NCI-H69 (cell line): ENCODE data around the gene RPL21.
A peak's percentile ranks its signal among the peaks of the same experiment; 100 is the strongest.
"Not testable (repeated sequence)": the region's sequence is repeated elsewhere in the genome, so short reads cannot be mapped to it uniquely, and the experiment has no call there.

Experiments used
- DNase-seq: peaks from one replicate; lab custom pipeline; 2025; lab: John Stamatoyannopoulos, UW

RPL21 gene

DNA sequence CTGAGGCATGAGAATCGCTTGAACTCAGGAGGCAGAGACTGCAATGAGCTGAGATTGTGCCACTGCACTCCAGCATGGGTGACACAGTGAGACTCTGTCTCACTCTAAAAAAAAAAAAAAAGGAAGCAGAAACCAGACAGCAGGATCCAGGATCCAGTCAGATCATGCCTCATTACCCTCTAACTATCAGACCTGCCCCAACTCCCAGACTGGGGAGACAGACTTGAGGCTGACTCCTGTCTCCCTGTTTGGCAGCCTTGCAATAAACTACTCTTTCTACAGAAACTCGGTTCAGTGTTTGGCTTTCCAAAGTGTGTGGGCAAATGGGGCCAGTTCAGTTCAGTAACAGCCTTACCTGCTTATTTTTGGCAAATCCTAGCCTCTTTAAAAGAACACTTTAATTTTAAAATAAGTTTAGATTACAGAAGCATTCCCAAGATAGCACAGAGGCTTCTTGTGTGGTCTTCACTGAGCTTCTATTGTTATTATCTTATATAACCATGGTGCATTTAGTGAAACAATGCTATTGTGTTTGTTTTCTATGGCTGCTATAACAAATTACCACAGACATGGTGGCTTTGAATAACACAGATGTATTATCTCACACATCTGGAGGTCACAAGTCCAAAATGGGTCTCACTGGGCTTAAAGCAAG lies 37.8 kb downstream of the RPL21 start:
- peak; percentile 1 for DNase-seq

- DNase-seq: no peak
Observed at GRCh38 chr13:27290715-27291114, 39.4 kb downstream of the RPL21 start.

- not testable (repeated sequence) for DNase-seq
Observed at GRCh38 chr13:27291967-27292366, 40.6 kb downstream of the RPL21 start.

DNA sequence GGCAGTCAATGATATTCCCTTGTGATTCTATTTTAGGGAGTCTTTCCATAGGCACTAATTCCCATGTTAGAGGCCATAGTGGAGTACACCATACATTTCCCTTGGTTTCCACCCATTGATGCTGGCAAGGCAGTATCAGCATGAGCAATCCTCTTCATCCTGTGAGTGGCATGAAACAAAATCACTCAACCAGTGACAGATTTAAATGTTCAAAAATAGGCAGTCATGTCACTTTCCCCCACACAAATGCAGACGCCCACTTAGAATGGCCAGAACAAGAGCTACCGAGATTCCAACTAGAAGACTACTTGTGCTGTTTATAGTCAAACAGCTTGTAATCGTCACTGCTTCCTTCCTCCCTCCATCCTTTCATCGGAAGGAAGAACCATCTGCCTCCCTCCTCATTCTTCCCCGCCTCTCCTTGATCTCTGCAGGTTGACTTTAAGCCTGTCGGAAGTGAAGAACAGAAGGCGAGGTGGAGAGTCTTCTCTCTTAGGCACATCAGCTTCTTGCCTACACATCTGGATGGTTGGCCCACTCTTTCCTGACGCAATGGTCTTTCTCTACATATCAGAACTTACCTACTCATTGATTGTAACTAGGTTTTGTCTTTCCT lies 41.8 kb downstream of the RPL21 start:
- no peak for DNase-seq

- no peak for DNase-seq
Observed at GRCh38 chr13:27293873-27294515, 42.6 kb downstream of the RPL21 start.

GRCh38 chr13:27295096-27295495 lies 43.7 kb downstream of the RPL21 start:
- DNase-seq: no peak

GRCh38 chr13:27295660-27296059 lies 44.3 kb downstream of the RPL21 start:
- DNase-seq: no peak

DNA sequence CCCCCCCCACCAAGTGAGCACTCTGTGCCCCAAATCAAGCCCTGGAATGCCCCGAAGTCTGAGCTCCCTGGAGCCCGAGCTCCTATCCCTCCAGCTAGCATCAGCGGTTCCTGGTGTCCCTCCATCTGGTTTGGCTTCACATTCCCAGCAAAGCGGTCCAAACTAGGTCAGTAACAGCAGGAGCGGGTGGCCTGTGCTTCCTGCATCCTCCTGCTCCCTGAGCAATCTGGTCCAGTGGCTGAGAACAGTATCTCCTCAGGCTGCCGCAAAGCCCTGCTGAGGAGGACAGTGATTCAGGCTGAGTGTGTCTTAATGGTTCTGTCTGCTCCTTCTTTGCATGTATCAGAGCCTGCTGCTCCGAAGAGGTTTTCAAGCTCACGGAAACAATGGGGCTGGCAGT lies 45.1 kb downstream of the RPL21 start:
- DNase-seq: no peak

GRCh38 chr13:27298849-27299248 lies 47.5 kb downstream of the RPL21 start:
- DNase-seq: no peak

DNA sequence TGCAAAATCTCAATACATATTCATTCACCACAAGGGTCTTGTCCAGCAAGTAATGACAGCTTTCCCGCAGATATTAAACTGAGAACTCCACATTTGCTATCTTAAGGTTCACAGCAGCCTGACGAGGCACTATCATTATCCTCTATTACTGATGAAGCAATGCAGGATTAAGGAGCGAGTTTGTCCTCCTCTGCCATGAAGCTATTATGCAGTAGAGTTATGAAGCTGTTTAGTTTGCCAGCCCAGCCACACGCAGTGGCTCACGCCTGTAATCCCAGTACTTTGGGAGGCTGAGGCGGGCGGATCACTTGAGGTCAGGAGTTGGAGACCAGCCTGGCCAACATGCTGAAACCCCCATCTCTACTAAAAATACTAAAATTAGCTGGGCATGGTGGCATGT lies 49.0 kb downstream of the RPL21 start:
- DNase-seq: not testable (repeated sequence)

- no peak for DNase-seq
Observed at GRCh38 chr13:27300941-27301586, 49.7 kb downstream of the RPL21 start.

DNA sequence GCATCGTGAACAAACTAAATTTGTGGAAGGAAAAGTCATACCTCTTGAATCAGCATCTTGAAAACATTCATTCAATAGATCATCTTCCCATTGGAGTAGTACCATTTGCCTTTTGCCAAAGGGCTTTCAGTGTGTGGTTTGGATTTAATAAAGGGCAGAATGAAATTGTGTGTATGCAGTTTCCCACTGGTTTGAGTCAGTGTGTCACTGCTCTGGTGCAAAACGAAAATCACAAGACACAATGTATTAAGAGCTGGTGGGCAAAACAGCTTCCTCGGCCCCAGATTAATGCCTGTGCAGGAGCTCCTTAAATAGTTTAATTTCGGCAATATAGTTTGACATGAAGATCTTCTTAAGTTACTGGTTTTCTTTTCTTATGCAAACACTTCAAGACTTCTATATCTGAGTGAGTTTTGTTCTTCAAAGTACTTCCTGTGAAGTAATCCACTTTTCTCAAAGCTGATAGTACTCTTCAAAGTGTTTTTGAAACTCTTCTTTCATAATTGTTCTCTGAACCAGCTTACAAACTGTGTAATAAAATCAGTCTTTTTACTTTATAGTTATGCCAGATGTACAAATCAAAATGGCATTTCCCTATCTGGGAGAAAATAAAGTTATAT lies 51.4 kb downstream of the RPL21 start:
- no peak for DNase-seq

DNA sequence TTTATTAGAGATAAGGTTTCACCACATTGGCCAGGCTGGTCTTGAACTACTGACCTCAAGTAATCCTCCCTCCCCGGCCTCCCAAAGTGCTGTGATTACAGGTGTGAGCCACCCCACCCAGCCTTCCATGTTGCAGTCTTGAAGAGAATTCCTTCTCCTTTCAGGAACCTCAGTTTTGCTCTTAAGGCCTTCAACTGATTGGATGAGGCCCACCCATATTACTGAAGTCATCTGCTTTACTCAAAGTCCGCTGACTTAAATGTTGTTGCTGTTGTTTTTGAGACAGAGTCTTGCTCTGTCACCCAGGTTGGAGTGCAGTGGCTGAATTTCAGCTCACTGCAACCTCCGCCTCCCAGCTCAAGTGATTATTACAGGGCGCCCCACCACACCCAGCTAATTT lies 52.7 kb downstream of the RPL21 start:
- no peak for DNase-seq

DNA sequence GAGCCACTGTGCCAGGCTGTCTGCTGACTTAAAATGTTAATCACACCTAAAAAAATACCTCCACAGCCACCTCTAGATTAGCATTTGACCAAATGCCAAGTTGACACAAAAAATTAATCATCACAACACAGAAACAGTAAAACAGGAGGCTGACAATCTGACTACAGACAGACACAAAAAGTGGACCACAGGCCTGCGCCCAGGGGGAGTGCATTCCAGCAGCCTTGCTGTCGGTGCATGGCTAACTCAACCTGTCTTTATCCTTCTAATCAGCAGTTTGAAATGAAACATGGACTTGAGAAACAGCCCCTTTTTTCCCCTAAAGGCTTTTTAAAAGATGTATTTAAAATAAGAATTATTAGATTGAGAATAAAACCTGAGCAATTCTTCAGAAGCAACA lies 53.3 kb downstream of the RPL21 start:
- DNase-seq: no peak
